ENCODE results near the gene MDK.

Gene MDK

DNA sequence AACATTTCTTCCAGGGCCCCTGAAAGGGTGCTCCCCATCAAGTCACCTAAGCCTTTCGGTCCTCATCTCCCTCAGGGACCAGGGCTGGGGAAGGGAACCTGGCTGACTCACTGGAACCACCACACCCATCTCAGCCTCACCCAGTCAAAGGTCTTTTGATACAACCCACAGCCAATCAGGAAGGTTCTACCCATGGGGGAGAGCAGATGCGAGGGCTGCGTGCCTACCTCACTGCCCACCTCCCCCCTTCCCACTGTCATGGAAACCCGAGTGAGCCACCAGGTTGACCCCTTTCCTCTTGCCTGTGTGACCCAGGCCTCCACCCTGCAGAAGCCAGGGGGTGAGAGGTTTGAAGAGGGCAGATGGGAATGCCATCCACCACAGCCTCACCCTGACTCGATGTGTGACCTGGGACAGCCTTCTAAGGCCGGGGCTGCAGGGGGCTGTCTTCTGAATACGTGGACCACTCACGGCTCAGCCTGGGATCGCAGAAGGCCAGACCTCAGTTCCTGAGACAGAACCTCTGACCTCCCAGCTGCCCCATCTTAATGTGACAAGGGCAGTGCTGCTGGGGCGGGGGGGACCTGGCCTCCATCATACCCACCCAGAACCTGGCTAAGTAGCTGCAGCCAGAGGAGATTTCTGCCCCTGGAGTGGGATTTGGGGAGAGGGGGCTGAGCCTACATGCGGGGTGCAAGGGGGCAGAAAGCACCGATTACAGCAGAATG, 2.7 kb downstream of the MDK start:
- no peak for DNase-seq

DNA sequence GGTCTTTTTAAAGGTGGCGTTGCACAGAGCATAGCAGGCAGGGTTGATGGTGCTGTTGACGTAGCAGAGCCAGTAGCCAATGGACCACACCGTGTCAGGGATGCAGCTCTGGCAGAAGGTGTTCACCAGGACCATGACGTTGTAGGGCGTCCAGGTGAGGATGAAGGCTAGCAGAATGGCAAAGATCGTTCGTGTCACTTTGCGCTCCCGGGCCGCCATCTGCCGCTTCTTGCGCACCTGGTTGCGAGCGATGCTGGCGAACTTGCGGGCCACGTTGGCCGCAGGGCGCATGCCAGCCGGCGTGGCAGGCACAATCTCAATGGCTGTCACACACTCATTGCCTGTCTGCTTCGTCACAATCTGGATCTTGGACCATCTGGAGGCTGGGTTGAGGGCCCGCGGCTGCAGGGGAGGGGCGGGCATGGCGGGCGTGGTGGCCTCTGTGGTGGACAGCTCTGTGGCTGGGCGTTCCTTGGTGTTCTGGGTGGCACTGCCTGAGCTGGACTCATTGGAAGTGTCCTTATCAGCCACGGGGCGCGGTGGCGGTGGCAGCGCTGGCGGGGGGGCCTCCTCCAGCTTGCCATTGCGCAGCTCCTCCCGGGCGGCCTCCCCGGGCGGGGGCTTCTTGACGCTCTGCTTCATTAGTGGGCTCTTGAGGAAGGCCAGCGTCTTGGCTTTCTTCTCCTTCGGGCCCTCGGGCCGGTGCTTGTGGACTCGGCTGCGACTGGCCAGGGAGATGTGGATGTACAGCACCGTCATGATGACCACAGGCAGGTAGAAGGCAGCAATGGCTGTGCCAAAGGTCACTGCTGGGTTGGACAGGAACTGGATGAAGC, 3.9 kb downstream of the MDK start:
- DNase-seq, result no peak

- no peak for DNase-seq
Observed at GRCh38 chr11:46386005-46386578, 4.6 kb downstream of the MDK start.

DNA sequence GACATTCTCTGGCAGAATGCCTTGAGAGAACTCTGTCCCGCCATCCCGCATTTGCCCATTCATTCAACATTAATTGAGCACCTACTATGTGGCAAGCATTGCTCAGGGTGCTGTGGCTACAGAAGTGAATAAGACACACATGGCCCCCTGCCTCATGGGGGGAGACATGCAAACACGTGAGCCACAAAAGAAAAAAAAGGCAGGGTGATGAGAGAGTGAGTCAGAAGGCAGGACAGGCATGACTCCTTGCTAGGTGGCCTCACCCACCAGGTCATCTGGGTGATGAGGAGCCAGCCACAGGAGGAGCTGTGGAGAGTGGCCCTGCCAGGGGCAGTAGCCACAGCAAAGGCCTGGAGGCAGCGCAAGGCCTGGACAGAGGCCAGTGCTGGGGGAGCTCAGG, 5.2 kb downstream of the MDK start:
- peak; percentile 30 for DNase-seq

- DNase-seq, result no peak
Observed at GRCh38 chr11:46387456-46387855, 6.0 kb downstream of the MDK start.

DNA sequence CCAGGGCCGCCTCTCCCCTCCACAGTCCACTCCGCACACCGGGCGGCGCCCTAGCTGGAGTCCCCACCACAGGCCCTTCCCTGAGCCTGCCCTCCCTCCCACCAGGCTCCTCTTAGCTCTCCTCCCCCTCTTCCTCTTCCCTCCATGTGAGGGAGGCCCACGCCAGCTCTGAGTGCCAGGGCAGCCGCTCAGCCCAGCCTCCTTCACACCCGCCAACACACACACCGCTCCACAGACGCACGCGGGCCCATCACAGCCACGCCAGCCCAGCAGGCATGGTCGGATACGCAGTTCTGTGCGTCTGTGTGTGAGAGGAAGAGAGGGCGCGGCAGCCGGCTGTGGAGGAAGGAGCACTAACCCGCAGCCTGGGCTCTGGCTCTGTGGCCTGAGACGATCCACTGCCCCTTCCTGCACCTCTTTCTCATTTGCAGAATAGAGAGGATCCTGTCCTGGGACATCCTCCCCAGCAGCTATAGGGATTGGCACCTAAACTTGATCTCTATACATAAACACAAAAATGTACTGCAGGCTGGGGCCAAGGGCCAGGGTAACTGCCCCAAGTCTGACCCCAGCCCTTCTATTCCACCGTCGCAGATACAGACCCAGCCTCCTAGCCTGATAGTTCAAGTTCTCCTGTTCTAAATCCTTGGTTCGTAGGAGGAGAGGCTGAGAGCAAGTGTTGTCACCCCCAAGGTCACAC, 6.6 kb downstream of the MDK start:
- no peak for DNase-seq

DNA sequence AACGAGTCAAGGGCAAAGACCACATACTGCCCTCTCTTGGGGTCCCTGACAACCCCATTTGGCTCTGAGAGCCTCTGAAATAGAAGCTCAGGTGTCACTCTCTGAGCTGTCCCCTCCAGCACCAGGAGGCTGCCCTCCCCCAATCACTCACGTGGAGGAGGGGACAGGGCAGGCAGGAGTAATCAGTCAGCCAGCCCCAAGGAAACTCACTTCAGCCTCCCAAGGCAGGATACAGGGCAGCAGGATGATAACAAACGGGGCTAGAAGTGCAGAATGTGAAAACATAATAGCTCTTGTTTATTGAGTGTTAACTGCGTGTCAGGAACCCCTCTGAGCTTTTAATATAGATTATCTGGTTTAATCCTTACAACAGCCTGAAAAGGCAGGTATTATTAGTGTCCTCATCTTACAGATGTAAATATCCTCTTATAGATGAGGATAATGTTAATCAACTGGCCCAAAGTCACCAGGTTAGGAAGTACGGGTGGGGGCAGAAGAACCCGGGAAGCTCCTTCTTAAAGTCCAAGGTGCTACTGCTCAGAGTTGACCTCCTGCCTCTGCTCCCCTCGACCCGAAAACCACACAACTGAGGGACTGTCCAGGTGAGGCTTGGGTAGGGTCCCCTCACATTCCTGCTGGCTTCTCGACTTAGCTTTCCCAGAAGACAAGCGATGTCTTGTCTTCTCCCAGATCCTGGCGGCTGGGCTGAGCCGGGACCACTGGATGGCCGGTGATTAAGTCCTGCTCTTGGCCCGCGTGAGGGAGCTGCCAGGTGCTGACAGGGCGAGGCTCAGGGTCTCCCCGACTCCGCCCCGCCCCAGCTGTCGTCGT, 7.4 kb downstream of the MDK start:
- no peak for DNase-seq

DNA sequence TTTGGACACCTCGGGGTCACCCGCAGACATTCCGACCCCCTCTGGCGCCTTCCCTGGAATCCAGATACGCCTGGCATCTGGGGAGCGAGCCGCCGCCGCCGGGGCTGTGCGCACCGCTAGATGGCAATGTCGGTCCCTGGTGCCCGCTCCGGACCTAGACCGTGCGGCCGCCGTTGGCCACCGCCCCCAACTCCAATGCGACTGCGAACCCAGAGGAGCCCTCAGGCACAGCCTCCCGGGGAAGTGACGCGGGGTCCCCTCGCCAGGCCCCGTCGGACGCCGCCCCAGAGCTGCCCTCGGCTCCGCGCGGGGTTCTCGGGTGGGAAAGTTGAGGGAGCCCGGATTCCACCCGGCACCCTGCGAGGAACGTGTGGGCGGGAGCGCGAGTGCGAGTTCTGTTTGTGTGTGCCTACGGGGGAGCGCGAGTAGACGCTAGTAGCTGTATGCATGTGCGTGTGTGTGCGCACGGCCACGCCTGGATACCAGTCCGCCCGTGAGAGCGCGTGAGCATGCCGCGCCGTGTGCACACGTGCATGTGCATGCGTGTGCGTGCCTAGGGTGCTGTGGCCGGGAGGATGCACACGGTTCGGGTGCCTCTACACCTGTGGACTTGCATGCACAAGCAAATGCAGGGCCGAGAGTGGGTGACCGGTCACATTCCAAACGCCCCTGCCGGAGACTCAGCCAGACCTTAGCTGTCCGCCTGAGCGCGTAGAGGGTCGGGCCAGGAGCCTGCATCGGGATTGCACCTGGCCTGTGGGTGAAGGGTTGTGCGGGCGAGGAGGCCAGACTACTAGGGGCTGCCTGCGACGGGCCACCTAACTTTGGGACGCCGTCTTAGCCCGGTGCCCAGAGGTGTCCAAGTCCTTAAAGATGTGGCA, 8.2 kb downstream of the MDK start:
- peak; percentile 76 for DNase-seq

DNA sequence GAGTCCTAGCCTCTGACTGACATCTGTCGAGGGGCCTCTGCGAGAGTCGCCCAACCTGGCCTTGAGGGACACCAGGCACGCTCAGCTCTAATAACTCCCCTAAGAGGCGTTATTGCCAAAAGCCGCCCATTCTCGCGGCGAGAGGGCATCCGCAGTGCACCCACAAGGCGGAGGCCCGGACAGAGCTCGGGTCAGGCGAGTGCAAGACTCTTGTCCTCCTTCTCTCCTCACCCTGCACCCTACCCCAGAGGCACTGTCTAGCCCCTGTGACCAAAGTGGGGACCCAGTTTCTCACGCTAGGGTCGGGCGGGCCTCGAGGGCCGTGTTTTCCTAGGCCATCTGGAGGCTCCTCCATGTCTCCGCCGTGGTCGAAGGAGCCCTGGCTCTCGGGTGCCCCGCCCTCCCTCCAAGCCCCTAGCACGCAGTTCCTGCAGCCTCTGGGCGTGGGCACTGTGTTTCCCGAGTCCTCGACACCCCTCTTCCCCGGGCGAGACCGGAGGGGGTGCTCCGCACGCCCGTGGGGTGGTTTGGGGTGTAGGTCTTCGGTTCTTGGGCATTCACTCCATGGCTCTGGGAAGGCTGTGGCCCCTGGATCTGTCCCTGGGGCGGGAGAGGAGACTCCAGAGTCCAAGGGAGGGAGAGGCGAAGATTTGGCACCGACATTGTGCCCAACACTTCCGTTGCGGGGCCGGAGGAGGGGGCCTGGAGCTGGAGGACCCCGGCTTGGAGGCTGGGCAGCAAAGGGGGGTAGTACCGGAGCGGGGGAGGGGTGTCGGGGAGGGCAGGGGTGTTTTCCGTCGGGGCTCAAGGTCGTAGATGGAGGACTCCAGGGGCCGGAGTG, 9.1 kb downstream of the MDK start:
- no peak for DNase-seq

GRCh38 chr11:46391186-46391577, 9.7 kb downstream of the MDK start:
- DNase-seq, result no peak

DNA sequence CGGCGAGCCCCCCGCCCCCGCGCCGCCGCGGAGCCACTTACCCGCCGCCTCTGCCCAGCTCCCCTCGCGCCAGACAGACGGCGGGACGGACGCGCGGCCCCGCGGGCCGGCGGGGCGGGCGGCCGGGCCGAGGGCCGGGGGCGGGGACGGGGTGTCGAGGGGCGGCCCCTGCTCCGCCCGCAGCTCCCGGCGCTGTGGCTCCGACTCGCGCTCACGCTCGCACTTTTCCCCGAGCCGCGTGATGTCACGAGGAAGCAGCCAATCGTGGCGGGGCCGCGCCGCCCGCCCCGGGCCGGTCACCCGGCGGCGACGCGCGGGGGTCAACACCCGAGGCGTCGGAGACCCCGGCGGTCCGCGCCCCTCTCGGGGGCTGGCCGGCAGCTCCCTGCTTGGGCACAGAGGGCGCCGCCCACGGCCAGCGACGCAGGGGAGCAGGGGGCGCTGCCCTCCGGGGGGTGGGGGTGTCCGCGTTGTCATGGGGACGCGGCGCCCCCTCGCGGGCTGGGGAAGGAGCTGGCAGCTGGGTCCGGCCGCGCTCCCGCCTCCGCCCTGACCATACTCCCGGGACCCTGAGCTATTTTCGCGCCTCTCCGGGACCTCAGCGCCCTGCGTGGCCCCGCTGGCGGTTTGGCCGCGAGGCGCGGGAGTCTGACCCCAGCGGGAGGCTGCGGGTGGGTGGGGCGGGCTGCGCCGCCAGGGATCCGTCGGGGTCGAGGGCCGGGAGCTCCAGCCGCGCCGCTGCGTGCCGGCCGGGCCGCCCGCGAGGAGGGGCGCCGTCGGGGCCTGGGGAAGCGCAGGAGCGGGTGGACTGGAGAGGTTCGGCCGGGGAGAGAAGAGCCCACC, 10.3 kb downstream of the MDK start, which contains the start of gene CHRM4:
Gene CHRM4 (minus strand): TSS at position 199 of the 843 bp plus-strand sequence. CDS start 5,219 bp downstream, outside the sequence.
- no peak for DNase-seq

DNA sequence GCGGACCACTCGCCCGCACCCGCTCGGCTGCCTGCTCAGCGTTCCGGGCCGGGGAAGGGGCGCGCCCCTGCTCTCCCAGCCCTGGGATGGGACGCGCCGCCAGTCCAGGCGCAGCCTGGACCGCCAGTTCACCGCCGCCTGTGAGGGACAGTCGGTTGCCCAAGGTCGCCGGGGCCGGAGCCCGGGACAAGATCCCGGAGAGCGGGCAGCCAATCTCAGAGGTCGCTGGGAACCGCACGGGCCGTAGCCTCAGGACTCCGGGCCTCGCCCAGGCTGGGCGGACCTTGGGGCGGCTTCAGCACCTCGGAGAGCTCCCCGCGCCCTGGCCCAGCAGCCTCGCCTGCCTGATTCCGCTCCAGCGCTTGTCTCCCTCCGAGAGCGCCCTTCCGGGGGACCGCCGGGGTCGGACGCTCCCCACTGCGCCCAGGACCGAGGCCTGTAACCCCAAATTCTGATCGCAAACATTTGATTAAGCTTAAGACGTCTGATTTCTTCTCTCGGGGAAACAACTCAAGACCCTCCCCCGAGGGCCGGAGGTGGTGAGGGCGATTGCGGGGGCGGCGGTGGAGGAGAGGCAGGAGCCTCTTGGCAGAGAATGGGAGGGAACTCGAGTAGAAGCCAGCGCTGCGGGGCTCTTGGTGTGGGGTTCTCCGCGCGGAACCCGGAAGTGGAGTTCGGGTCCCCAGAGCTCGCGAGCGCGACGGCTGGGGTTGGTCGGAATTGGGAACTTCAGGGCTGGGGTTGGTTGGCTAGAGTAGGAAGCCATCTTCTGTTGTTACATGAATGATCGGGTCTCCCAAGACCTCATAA, 11.2 kb downstream of the MDK start:
- peak; percentile 84 for DNase-seq

GRCh38 chr11:46393231-46393616, 11.8 kb downstream of the MDK start:
- no peak for DNase-seq

DNA sequence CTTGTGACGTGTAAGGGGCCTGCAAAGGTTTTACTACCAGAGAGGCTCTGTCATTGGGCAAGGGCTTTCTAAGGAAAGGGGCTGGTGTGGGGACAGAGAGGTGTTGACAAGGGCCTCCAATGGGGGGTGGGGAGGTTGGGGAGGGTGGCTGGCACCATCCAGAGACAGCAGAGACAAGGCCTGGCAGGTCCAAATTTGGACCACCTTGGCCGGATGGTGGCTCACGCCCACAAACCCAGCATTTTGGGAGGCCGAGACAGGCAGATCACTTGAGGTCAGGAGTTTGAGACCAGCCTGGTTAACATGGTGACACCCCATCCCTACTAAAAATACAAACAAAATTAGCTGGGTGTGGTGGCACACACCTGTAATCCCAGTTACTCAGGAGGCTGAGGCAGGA, 12.3 kb downstream of the MDK start:
- DNase-seq, result no peak

GRCh38 chr11:46397526-46397925, 16.1 kb downstream of the MDK start:
- no peak for DNase-seq

DNA sequence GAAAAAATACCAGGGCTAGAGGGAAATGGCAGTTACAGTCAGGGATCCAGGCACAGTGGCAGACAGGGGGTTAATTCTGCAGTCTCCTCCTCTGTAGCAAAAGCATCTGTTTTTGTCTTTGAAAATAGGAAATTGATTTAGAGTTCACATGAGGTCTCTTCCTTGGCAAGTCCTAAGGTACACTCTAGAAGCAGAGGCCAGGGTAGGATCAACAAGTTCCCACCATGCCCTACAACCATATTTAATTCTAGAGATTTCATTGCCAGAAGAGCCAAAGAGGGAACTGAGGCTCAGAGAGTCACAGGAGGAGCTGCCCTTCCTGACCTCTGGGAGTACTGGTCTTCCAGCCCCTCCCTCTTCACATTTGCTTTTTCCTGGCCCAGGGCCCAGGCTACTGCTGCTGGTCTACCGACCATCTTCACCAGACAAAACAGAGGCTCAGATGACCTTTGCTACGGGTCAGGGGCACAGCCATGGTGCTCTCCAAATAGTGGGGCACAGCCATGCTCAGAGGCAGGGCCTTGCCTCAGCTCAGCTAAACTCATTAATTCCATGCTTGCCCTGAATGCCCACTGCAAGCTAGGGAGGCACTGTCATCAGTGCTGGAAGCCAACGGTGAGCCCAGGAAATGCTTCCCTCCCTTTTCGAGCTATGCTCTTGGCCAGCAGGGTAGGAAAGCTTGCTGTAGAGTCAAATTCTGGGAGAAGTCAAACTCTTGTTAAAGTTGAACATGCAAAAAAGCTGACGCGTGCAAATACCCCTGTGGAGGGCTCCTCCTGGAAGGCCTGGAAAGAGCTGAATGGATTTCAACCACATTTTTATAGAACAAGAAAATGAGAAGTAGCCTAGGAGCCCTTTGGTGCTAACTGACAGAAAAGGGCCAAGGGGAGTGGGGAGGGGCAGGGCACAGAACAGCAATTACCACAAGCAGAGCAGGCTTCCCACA, 21.8 kb downstream of the MDK start:
- DNase-seq, result no peak

DNA sequence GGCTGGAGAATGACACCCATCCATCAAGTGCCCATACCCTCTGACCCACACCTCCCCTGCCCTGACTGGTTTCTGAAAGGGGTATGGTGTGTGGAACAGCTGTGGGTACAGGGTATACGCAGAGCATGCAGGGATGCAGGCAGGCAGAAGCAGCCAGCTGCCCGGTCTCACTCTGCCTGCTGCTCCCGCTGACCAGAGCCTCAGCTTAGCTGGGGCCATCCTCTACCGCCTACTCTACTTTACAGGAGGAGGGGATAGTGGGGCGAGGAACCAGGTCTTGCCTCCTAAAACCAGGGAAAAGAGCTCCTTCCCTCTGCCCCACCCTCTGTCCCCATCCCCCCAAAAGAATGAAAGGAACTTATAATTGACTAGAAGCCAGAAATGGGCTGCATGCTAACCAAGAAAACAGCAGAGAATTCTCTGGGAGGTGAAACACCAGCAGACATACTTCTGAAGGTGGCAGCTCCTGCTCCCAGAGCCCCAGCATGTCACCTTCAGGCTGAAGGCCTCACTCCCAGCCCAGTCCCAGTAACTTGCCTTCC, 23.1 kb downstream of the MDK start:
- DNase-seq, result no peak
